ENCODE results near the gene SETBP1. TPM values are rescaled to one million over a fixed set of nuclear protein-coding genes. Genes with fewer than 3 reads are reported as not detected.

The SETBP1 gene
- total and polyA plus RNA-seq, 2 of the 8 experiments (the other 6 are each of a cell fraction or from before 2014, with no cell fraction given): 2.0 to 6.5 TPM

GRCh38 chr18:44655435-44655834, 25.3 kb upstream of the SETBP1 start:
- H2BK120ac ChIP-seq (replicated peaks; ENCODE audit: low read depth, low read length): no peak overlapping the region
- H3K79me1 ChIP-seq (ENCODE audit: low read depth, low read length): no peaks in the 10 kb centered on the region
- H3K56ac ChIP-seq (replicated peaks; ENCODE audit: insufficient read length, low read depth, low read length): no peak overlapping the region
- no peaks in the 10 kb centered on the region for H3K4me1 ChIP-seq (replicated peaks in 1 of 4; ENCODE audit: control insufficient read depth in 3 of 4, insufficient read depth in 4 of 4, low read length in 3 of 4)
- no peak overlapping the region for H3K4me3 ChIP-seq (ENCODE audit: extremely low read depth in 1 of 4, insufficient read depth in 2 of 4, low read depth in 3 of 4, low read length in 4 of 4)
- no peak for TF ChIP-seq TAF1 (IDR thresholded peaks at IDR 0.05; ENCODE audit: low read depth, low read length)
- TF ChIP-seq ASH2L (IDR thresholded peaks at IDR 0.05; ENCODE audit: low read length): no peak
- TF ChIP-seq SIN3A (conservative IDR thresholded peaks at IDR 0.05 in 1 of 2, IDR thresholded peaks at IDR 0.05 in 1 of 2; ENCODE audit: low read depth in 1 of 2, low read length in 2 of 2): no peak
- TF ChIP-seq BACH1 (IDR thresholded peaks at IDR 0.05; ENCODE audit: low read length): no peak
- TF ChIP-seq RNF2 (IDR thresholded peaks at IDR 0.05; ENCODE audit: borderline replicate concordance, low read depth, low read length, missing control alignments, poor library complexity, severe bottlenecking): no peak
- TF ChIP-seq CHD1 (IDR thresholded peaks at IDR 0.05; ENCODE audit: low read depth, low read length): no peak
- no peak for TF ChIP-seq KDM4A (IDR thresholded peaks at IDR 0.05; ENCODE audit: low read depth, low read length, severe bottlenecking)
- CTCF ChIA-PET (ENCODE audit: partially characterized antibody): interaction anchor here (0.6 to 2.5 kb wide), 4 partner anchors 12 to 558 kb away, joined by 3 to 9 read pairs (median 4); no protein-coding TSS in a partner anchor
- H2BK15ac ChIP-seq (ENCODE audit: low read length): no peak overlapping the region
- no peak for DNase-seq (ENCODE audit: low read depth in 1 of 2, low spot score in 2 of 2)
- H4K8ac ChIP-seq (ENCODE audit: extremely low read depth, insufficient read depth, low read length): no peak overlapping the region
- H3K18ac ChIP-seq (ENCODE audit: extremely low read depth, low read length): no peak overlapping the region
- H3K4ac ChIP-seq (replicated peaks; ENCODE audit: insufficient read length, low read depth, low read length): no peak overlapping the region
- no peak overlapping the region for H2BK5ac ChIP-seq (ENCODE audit: low read depth, low read length)
- H3K79me2 ChIP-seq (ENCODE audit: control insufficient read depth in 1 of 2, insufficient read depth in 2 of 2, low read length in 2 of 2): no peaks in the 10 kb centered on the region
- no peak overlapping the region for H3K14ac ChIP-seq (ENCODE audit: insufficient read length)
- POLR2A ChIA-PET (ENCODE audit: partially characterized antibody): no interaction called here
- no peaks in the 10 kb centered on the region for H4K20me1 ChIP-seq (replicated peaks in 1 of 2; ENCODE audit: control insufficient read depth in 1 of 2, insufficient read depth in 2 of 2, low read length in 2 of 2)
- H3K23ac ChIP-seq (ENCODE audit: insufficient read length): no peak overlapping the region
- H4K5ac ChIP-seq (ENCODE audit: insufficient read length, low read depth, low read length): no peak overlapping the region
- H3K23me2 ChIP-seq (ENCODE audit: low read depth, low read length): no peaks in the 10 kb centered on the region
- H3K9ac ChIP-seq (replicated peaks in 1 of 4; ENCODE audit: extremely low read depth in 1 of 4, low read depth in 3 of 4, low read length in 3 of 4): no peak overlapping the region
- no peak overlapping the region for H4K91ac ChIP-seq (replicated peaks; ENCODE audit: insufficient read length, low read length)
- H3K27ac ChIP-seq (ENCODE audit: low read depth, low read length): no peak overlapping the region
- no peak overlapping the region for H2BK20ac ChIP-seq (ENCODE audit: low read length)
- H2AK5ac ChIP-seq (ENCODE audit: low read depth, low read length): no peak overlapping the region
- FAIRE-seq: no peak
- H3K27me3 ChIP-seq (replicated peaks in 1 of 4; ENCODE audit: control insufficient read depth in 3 of 4, extremely low read depth in 1 of 4, insufficient read depth in 3 of 4, low read length in 3 of 4): no peaks in the 10 kb centered on the region
- no peak overlapping the region for H2BK12ac ChIP-seq (ENCODE audit: low read depth, low read length)
- no peak overlapping the region for H2AFZ ChIP-seq (ENCODE audit: low read length)
- no peak overlapping the region for H3K4me2 ChIP-seq (ENCODE audit: insufficient read depth in 1 of 2, low read depth in 2 of 2, low read length in 2 of 2)
- H3K36me3 ChIP-seq (ENCODE audit: control insufficient read depth in 2 of 4, insufficient read depth in 4 of 4, low read length in 3 of 4): no peaks in the 10 kb centered on the region
- H3K9me3 ChIP-seq (ENCODE audit: insufficient read depth in 2 of 2, low read depth in 1 of 2, low read length in 1 of 2): no peaks in the 10 kb centered on the region
- WGBS, 2 experiments (ENCODE audit: extremely low coverage in 1 of 2, insufficient coverage in 1 of 2, insufficient read length in 1 of 2, insufficient replicate concordance in 2 of 2, low coverage in 1 of 2, low lambda C conversion rate in 2 of 2, missing lambda C conversion rate in 1 of 2): 98% methylated on average over 2 of the region's 2 CpGs; no CpG with 5 or more reads in 1 of the 2 experiments

All from H1 (cell line).